HG02973 (cell line): Measurements from ENCODE around the gene CCDC120.

Experiments
- ATAC-seq: cut with Tn5 transposase; IDR thresholded peaks from one replicate; pipeline ENCODE4 v1.9.1; 2021; ENCODE audit warnings: moderate library complexity; ENCODE audit not compliant: unreplicated experiment

Gene CCDC120

GRCh38 chrX:49061916-49062315 is 3.1 kb downstream of the CCDC120 start:
- ATAC-seq: no peak

- no peak for ATAC-seq
These were observed 4.9 kb downstream of the CCDC120 start for GRCh38 chrX:49063715-49064114.

- no peak for ATAC-seq
These were observed 5.5 kb downstream of the CCDC120 start for GRCh38 chrX:49064303-49064702.

GRCh38 chrX:49064735-49065134 is 5.9 kb downstream of the CCDC120 start:
- no peak for ATAC-seq

GRCh38 chrX:49066278-49066677 is 7.5 kb downstream of the CCDC120 start:
- ATAC-seq: no peak

GRCh38 chrX:49066690-49067089 is 7.9 kb downstream of the CCDC120 start:
- no peak for ATAC-seq

GRCh38 chrX:49067285-49068120 is 8.7 kb downstream of the CCDC120 start:
- no peak for ATAC-seq

GRCh38 chrX:49069038-49069437 is 10.2 kb downstream of the CCDC120 start:
- no peak for ATAC-seq

GRCh38 chrX:49070988-49071387 is 12.2 kb downstream of the CCDC120 start:
- no peak for ATAC-seq

GRCh38 chrX:49071877-49072711 is 13.3 kb downstream of the CCDC120 start:
- no peak for ATAC-seq

- no peak for ATAC-seq
These were observed 13.9 kb downstream of the CCDC120 start for GRCh38 chrX:49072712-49073095.

GRCh38 chrX:49073601-49074575 is 15.1 kb downstream of the CCDC120 start, which contains the start of gene PRAF2:
Gene PRAF2, minus strand, starts transcription at chrX:49074002. Its CDS starts 15 bp downstream, at chrX:49073987.
- ATAC-seq: peak; percentile 87

- no peak for ATAC-seq
These were observed 16.5 kb downstream of the CCDC120 start for GRCh38 chrX:49075347-49075746.

- no peak for ATAC-seq
These were observed 19.1 kb downstream of the CCDC120 start for GRCh38 chrX:49077941-49078340.

GRCh38 chrX:49079489-49080428 is 21.0 kb downstream of the CCDC120 start, which contains the start of gene WDR45:
Gene WDR45, minus strand, starts transcription at chrX:49079887. Its CDS starts 1,792 bp downstream, at chrX:49078095.
- ATAC-seq: peak; percentile 73

GRCh38 chrX:49082271-49082871 is 23.6 kb downstream of the CCDC120 start:
- ATAC-seq: no peak

GRCh38 chrX:49089553-49089952 is 30.8 kb downstream of the CCDC120 start:
- ATAC-seq: no peak

- no peak for ATAC-seq
These were observed 37.6 kb downstream of the CCDC120 start for GRCh38 chrX:49096419-49096818.
